WTC11 (cell line): ENCODE measurements around the gene TPK1. TPM values are rescaled to one million over a fixed set of nuclear protein-coding genes. Genes with fewer than 3 reads are reported as not detected.
A peak's percentile ranks its signal among the peaks of the same experiment; 100 is the strongest.

ENCODE experiments used
- ATAC-seq: fragments of 200-7000 bp; cut with Tn5 transposase; 2 replicates; pipeline ENCODE4 v1.10.0; 2021; ENCODE audit warnings: mild to moderate bottlenecking, moderate library complexity
- CTCF ChIA-PET: fragments of 300-600 bp; sonication (Branson Sonifier 250); formaldehyde crosslinking; loops from one replicate; lab custom pipeline; 2021; ENCODE audit warnings: antibody characterized with exemption; lab: Charles Lee
- POLR2A ChIA-PET: fragments of 350-600 bp; sonication (Branson Sonifier 250); formaldehyde crosslinking; loops from one replicate; lab custom pipeline; 2021; ENCODE audit warnings: antibody characterized with exemption; lab: Charles Lee
- DNase-seq: peaks from one replicate; pipeline ENCODE4 v3.0.0; 2021; ENCODE audit warnings: low spot score
- H3K27ac Mint-ChIP-seq: 2 replicates; pipeline ENCODE4 v1.8.0; 2021; ENCODE audit warnings: mixed read lengths
- H3K27me3 Mint-ChIP-seq: 2 replicates; pipeline ENCODE4 v1.8.0; 2021; ENCODE audit warnings: low read depth, mild to moderate bottlenecking, moderate library complexity, mixed read lengths
- H3K36me3 Mint-ChIP-seq: 2 replicates; pipeline ENCODE4 v1.8.0; 2021; ENCODE audit warnings: mixed read lengths
- H3K4me1 Mint-ChIP-seq: 2 replicates; pipeline ENCODE4 v1.8.0; 2022; ENCODE audit warnings: mixed read lengths
- H3K4me3 Mint-ChIP-seq: 2 replicates; pipeline ENCODE4 v1.8.0; 2021; ENCODE audit warnings: mild to moderate bottlenecking, moderate library complexity, mixed read lengths
- H3K9me3 Mint-ChIP-seq: 2 replicates; pipeline ENCODE4 v1.8.0; 2021; ENCODE audit warnings: mixed read lengths
- ATF1 ChIP-seq: sonication (generic); formaldehyde crosslinking; IDR thresholded peaks from 2 replicates; pipeline ENCODE4 v1.8.1; 2023; ENCODE audit warnings: mild to moderate bottlenecking, moderate library complexity, missing genetic modification reagents
- CBFB ChIP-seq: sonication (generic); formaldehyde crosslinking; IDR thresholded peaks from 2 replicates; pipeline ENCODE4 v1.8.1; 2022; ENCODE audit warnings: mild to moderate bottlenecking, low read depth, missing genetic modification reagents
- CDX4 ChIP-seq: fragments of 250-450 bp; sonication (Bioruptor Pico); IDR thresholded peaks from 2 replicates; pipeline ENCODE4 v1.9.0; 2021; ENCODE audit warnings: moderate library complexity, mild to moderate bottlenecking, inconsistent platforms, borderline replicate concordance
- FOXP4 ChIP-seq: sonication (generic); formaldehyde crosslinking; IDR thresholded peaks from 2 replicates; pipeline ENCODE4 v1.8.0; 2022; ENCODE audit warnings: mild to moderate bottlenecking, missing genetic modification reagents
- JAZF1 ChIP-seq: fragments of 250-450 bp; sonication (Bioruptor Pico); IDR thresholded peaks from 2 replicates; pipeline ENCODE4 v1.9.0; 2021; ENCODE audit warnings: moderate library complexity, mild to moderate bottlenecking, inconsistent platforms
- NFATC4 ChIP-seq: fragments of 250-450 bp; sonication (Bioruptor Pico); IDR thresholded peaks from 2 replicates; pipeline ENCODE4 v1.9.0; 2021; ENCODE audit warnings: mild to moderate bottlenecking
- NFYB ChIP-seq: sonication (generic); formaldehyde crosslinking; conservative IDR thresholded peaks from 2 replicates; pipeline ENCODE4 v1.8.0; 2022; ENCODE audit warnings: low read depth, missing genetic modification reagents
- OVOL2 ChIP-seq: fragments of 250-450 bp; sonication (Bioruptor Pico); IDR thresholded peaks from 2 replicates; pipeline ENCODE4 v1.9.0; 2021; ENCODE audit warnings: mild to moderate bottlenecking, borderline replicate concordance
- PRRX2 ChIP-seq: fragments of 250-450 bp; sonication (Bioruptor Pico); IDR thresholded peaks from 2 replicates; pipeline ENCODE4 v1.8.0; 2021; ENCODE audit warnings: mild to moderate bottlenecking
- RORB ChIP-seq: fragments of 250-450 bp; sonication (Bioruptor Pico); IDR thresholded peaks from 2 replicates; pipeline ENCODE4 v1.9.0; 2021; ENCODE audit warnings: mild to moderate bottlenecking
- ZBTB21 ChIP-seq: sonication (generic); formaldehyde crosslinking; IDR thresholded peaks from 2 replicates; pipeline ENCODE4 v1.8.1; 2023; ENCODE audit warnings: mild to moderate bottlenecking, missing genetic modification reagents, borderline replicate concordance
- ZNF232 ChIP-seq: sonication (generic); formaldehyde crosslinking; IDR thresholded peaks from 2 replicates; pipeline ENCODE4 v1.8.0; 2022; ENCODE audit warnings: mild to moderate bottlenecking, missing genetic modification reagents
- ZNF317 ChIP-seq: sonication (generic); formaldehyde crosslinking; IDR thresholded peaks from 2 replicates; pipeline ENCODE4 v1.8.1; 2023; ENCODE audit warnings: low read depth, mild to moderate bottlenecking, moderate library complexity, missing genetic modification reagents, borderline replicate concordance
- ZNF671 ChIP-seq: fragments of 250-450 bp; sonication (Bioruptor Pico); IDR thresholded peaks from 2 replicates; pipeline ENCODE4 v1.8.0; 2021; ENCODE audit warnings: mild to moderate bottlenecking
- total RNA-seq: library from RNA; stranded (reverse); gene quantifications from 3 replicates; pipeline ENCODE4 v1.2.3, GENCODE V29; 2021
- TF ChIP-seq, protein P1 (sequence below): sonication (generic); formaldehyde crosslinking; IDR thresholded peaks from 2 replicates; pipeline ENCODE4 v1.8.1; 2022; ENCODE audit warnings: low read depth, mild to moderate bottlenecking, moderate library complexity, missing genetic modification reagents, borderline replicate concordance
- TF ChIP-seq, protein P2 (sequence below): fragments of 200-600 bp; IDR thresholded peaks from 2 replicates; pipeline ENCODE4 v1.8.0; 2022; ENCODE audit warnings: antibody characterized with exemption
- TF ChIP-seq, protein P3 (sequence below): sonication (generic); formaldehyde crosslinking; conservative IDR thresholded peaks from 2 replicates; pipeline ENCODE4 v1.8.1; 2022; ENCODE audit warnings: mild to moderate bottlenecking, missing genetic modification reagents
- TF ChIP-seq, protein P4 (sequence below): sonication (generic); formaldehyde crosslinking; conservative IDR thresholded peaks from 2 replicates; pipeline ENCODE4 v1.8.1; 2023; ENCODE audit warnings: mild to moderate bottlenecking, low read depth, missing genetic modification reagents, moderate library complexity
- TF ChIP-seq, protein P5 (sequence below): fragments of 250-450 bp; sonication (Bioruptor Pico); conservative IDR thresholded peaks from 2 replicates; pipeline ENCODE4 v1.9.0; 2021; ENCODE audit warnings: mild to moderate bottlenecking

Gene TPK1
- total RNA-seq, 1 experiment from 2014 or later: 2.7 TPM

DNA sequence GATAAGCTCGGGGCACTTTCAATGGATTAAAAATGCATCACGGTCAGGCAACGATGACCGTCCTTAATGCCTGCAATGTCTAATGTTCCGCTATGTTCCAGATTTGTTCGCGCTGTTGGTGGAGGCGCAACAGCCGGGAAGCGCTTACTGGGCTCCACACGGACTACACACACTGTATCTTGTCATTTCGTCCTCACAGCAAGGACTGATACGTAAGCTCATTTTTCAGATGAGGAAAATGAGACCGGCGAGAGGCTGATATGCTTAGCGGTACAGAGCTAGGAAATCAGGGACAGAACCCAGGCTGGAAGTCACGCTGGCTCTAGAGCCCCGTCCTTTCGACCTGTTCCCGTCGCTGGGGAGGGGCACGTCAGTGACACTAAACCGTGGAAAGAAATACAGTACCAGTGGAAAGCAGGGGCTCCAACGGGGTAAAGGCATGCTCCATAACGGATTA, 670 bp downstream of the TPK1 start:
- H3K36me3 Mint-ChIP-seq: no peaks in the 10 kb centered on the region
- TF ChIP-seq ZNF317 (no peak), RORB (no peak), ZNF671 (CRISPR knock-in tag) (no peak), PRRX2 (CRISPR knock-in tag) (0 out of 2 replicates have a peak, but pooled peaks have one; percentile 10), FOXP4 (CRISPR knock-in tag) (no peak), CBFB (CRISPR knock-in tag) (no peak)
- TF ChIP-seq, protein P1, sequence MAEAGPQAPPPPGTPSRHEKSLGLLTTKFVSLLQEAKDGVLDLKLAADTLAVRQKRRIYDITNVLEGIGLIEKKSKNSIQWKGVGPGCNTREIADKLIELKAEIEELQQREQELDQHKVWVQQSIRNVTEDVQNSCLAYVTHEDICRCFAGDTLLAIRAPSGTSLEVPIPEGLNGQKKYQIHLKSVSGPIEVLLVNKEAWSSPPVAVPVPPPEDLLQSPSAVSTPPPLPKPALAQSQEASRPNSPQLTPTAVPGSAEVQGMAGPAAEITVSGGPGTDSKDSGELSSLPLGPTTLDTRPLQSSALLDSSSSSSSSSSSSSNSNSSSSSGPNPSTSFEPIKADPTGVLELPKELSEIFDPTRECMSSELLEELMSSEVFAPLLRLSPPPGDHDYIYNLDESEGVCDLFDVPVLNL (CRISPR knock-in tag): no peak
- TF ChIP-seq, protein P2, sequence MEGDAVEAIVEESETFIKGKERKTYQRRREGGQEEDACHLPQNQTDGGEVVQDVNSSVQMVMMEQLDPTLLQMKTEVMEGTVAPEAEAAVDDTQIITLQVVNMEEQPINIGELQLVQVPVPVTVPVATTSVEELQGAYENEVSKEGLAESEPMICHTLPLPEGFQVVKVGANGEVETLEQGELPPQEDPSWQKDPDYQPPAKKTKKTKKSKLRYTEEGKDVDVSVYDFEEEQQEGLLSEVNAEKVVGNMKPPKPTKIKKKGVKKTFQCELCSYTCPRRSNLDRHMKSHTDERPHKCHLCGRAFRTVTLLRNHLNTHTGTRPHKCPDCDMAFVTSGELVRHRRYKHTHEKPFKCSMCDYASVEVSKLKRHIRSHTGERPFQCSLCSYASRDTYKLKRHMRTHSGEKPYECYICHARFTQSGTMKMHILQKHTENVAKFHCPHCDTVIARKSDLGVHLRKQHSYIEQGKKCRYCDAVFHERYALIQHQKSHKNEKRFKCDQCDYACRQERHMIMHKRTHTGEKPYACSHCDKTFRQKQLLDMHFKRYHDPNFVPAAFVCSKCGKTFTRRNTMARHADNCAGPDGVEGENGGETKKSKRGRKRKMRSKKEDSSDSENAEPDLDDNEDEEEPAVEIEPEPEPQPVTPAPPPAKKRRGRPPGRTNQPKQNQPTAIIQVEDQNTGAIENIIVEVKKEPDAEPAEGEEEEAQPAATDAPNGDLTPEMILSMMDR: no peak
- TF ChIP-seq, all 79 proteins: peak for 1
- H3K27ac Mint-ChIP-seq: peak overlapping the region; percentile 82
- H3K4me1 Mint-ChIP-seq: peaks cover 6% of the 10 kb centered on the region
- peak overlapping the region; percentile 94 for H3K4me3 Mint-ChIP-seq
- ChIA-PET POLR2A (interaction anchor here (1.0 kb wide), 1 partner anchor 9 kb away, joined by 3 read pairs; no protein-coding TSS in a partner anchor), CTCF (interaction anchor here (1.0 kb wide), 1 partner anchor 97 kb away, joined by 4 read pairs; no protein-coding TSS in a partner anchor)
- DNase-seq: peak; percentile 20
- H3K27me3 Mint-ChIP-seq: peaks cover 11% of the 10 kb centered on the region
- peaks cover 16% of the 10 kb centered on the region; the same call in 1 of the 2 replicates for H3K9me3 Mint-ChIP-seq
- peak; percentile 49 for ATAC-seq

GRCh38 chr7:144834641-144835144, 1.2 kb downstream of the TPK1 start:
- ATAC-seq: no peak
- Mint-ChIP-seq H3K4me3 (peak overlapping the region; percentile 94), H3K27me3 (peaks cover 11% of the 10 kb centered on the region), H3K36me3 (no peaks in the 10 kb centered on the region), H3K27ac (no peak overlapping the region), H3K4me1 (peaks cover 6% of the 10 kb centered on the region), H3K9me3 (peaks cover 12% of the 10 kb centered on the region; the same call in 1 of the 2 replicates)
- no peak for DNase-seq
- POLR2A ChIA-PET: no interaction called here
- CTCF ChIA-PET: no interaction called here
- TF ChIP-seq ZNF317 (no peak), ZBTB21 (CRISPR knock-in tag) (no peak), NFYB (CRISPR knock-in tag) (no peak), OVOL2 (CRISPR knock-in tag) (no peak), JAZF1 (CRISPR knock-in tag) (no peak), CDX4 (CRISPR knock-in tag) (no peak), PRRX2 (CRISPR knock-in tag) (no peak), ATF1 (no peak), ZNF232 (CRISPR knock-in tag) (no peak), NFATC4 (no peak)
- TF ChIP-seq, protein P3, sequence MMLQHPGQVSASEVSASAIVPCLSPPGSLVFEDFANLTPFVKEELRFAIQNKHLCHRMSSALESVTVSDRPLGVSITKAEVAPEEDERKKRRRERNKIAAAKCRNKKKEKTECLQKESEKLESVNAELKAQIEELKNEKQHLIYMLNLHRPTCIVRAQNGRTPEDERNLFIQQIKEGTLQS (CRISPR knock-in tag): no peak
- TF ChIP-seq, protein P4, sequence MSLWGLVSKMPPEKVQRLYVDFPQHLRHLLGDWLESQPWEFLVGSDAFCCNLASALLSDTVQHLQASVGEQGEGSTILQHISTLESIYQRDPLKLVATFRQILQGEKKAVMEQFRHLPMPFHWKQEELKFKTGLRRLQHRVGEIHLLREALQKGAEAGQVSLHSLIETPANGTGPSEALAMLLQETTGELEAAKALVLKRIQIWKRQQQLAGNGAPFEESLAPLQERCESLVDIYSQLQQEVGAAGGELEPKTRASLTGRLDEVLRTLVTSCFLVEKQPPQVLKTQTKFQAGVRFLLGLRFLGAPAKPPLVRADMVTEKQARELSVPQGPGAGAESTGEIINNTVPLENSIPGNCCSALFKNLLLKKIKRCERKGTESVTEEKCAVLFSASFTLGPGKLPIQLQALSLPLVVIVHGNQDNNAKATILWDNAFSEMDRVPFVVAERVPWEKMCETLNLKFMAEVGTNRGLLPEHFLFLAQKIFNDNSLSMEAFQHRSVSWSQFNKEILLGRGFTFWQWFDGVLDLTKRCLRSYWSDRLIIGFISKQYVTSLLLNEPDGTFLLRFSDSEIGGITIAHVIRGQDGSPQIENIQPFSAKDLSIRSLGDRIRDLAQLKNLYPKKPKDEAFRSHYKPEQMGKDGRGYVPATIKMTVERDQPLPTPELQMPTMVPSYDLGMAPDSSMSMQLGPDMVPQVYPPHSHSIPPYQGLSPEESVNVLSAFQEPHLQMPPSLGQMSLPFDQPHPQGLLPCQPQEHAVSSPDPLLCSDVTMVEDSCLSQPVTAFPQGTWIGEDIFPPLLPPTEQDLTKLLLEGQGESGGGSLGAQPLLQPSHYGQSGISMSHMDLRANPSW (CRISPR knock-in tag): no peak
- TF ChIP-seq, protein P5, sequence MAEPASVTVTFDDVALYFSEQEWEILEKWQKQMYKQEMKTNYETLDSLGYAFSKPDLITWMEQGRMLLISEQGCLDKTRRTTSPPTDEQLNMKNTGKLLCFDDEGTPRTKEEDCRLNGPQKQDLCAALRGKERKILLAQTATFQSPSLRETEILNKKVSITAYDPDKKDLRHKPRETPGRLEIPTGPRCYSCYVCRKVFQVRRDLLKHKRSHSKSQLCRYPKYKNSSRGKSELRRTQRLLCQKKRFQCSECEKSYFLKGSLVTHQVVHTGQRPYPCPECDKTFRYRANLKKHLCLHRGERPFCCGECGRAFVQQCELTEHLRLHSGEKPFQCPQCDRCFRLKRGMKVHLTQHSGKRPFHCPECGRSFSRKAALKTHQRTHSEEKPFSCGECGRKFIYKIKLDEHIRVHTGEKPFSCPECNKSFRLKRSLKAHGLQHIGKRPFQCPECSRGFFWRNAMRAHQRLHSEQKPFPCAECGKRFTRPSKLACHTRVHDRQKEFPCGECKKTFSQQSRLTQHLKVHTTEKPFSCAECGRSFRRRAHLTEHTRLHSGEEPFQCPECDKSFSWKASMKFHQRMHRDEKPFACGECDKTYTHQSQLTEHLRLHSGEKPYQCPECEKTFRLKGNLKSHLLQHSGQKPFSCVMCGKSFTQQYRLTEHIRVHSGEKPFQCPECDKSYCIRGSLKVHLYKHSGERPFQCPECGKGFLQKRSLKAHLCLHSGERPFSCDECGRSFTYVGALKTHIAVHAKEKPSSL (CRISPR knock-in tag): no peak
- TF ChIP-seq, protein P1 (CRISPR knock-in tag): no peak
